ENCODE measurements around the gene SPACDR.

Gene SPACDR

DNA sequence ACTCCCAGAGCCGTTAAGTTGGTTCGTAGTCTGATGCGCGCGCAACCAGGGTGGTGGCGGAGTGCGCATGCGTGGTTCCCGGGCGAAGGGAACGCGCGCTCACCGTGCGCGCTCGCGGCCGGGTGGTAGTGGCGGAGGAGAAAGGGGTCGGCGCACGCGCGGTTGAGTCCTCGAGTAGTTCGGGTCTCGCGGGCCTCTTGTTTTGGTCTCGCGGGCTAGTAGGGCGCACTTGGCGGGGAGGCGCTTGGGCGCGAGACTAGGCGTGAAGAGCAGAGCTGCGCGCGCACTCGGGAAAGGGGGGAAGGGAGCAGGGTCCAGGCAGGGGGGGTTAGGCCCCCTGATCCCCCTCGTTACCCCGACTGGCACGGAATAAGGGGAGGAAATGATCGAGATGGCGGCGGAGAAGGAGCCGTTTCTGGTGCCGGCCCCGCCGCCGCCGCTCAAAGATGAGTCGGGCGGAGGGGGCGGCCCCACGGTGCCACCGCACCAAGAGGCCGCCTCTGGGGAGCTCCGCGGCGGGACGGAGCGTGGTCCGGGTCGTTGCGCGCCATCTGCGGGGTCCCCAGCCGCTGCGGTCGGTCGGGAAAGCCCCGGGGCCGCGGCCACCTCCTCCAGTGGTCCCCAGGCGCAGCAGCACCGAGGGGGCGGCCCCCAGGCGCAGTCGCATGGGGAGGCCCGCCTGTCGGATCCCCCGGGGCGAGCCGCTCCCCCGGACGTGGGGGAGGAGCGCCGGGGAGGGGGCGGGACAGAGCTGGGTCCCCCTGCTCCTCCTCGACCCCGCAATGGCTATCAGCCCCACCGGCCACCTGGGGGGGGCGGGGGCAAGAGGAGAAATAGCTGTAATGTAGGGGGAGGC is 34.2 kb downstream of the SPACDR start, which contains the start of gene MEPCE:
Gene MEPCE, plus strand, starts transcription at position 195 of the 856 bp plus-strand sequence. Its CDS starts 188 bp downstream, at position 383.
- Histone ChIP-seq H3K4me1 (peaks cover 0 to 47% (median 31%) of the 10 kb centered on the region in 4 donors), H3K27ac (peak within 1 kb of the TSS; percentile 99 to 100), H3K4me3 (peak within 1 kb of the TSS; percentile 83 to 94), H3K9me3 (no peaks in the 10 kb centered on the region), H3K36me3 (peaks cover 11 to 32% (median 29%) of the 10 kb centered on the region in 3 donors), H3K27me3 (no peaks in the 10 kb centered on the region)
- TF ChIP-seq, protein P1, sequence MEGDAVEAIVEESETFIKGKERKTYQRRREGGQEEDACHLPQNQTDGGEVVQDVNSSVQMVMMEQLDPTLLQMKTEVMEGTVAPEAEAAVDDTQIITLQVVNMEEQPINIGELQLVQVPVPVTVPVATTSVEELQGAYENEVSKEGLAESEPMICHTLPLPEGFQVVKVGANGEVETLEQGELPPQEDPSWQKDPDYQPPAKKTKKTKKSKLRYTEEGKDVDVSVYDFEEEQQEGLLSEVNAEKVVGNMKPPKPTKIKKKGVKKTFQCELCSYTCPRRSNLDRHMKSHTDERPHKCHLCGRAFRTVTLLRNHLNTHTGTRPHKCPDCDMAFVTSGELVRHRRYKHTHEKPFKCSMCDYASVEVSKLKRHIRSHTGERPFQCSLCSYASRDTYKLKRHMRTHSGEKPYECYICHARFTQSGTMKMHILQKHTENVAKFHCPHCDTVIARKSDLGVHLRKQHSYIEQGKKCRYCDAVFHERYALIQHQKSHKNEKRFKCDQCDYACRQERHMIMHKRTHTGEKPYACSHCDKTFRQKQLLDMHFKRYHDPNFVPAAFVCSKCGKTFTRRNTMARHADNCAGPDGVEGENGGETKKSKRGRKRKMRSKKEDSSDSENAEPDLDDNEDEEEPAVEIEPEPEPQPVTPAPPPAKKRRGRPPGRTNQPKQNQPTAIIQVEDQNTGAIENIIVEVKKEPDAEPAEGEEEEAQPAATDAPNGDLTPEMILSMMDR (IDR thresholded peaks at IDR 0.05) = peak in 1 of 2 experiments; percentile 6
- intact Hi-C loops (cut with DNase I; ENCODE audit: low total_unique reads) = loop anchor here (10.0 kb wide), 1 partner anchor 415 kb away; the partner anchor contains the start of gene ZKSCAN1
- peak; percentile 98 for DNase-seq

DNA sequence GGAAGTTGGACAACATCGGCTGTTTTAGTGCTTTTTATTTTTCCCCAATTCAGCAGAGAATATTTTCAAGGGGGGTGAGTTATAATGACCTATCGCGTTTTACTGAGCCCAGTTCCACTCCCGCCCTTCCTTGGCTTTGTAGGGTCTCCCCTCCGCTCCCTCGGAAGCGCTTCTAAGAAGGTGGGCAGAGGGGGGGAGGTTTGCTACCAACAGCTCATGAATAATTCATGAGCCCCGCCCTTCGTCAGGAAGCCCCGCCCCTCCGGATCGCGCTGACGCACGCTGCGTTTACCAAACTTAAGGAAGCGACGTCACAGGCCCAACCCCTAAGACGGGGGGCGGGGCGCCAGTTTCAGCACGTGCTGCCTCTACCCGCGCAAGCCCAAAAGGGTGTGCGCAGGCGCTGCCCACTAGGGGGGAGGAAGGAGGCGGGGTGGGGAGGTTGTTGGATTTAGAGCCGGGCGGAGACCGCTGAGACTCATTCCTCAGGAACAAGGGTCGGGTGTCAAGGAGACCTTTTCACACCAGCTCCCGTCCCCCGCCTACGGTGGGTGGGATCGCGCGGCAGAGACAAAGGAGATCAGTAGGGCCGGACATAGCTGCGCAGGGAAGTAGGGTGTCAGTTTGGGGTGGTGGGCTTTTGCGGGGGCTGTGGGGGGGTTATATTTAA is 35.0 kb downstream of the SPACDR start:
- Histone ChIP-seq H3K27ac (peak overlapping the region; percentile 99 to 100), H3K27me3 (no peaks in the 10 kb centered on the region), H3K9me3 (no peaks in the 10 kb centered on the region), H3K36me3 (peaks cover 11 to 24% (median 21%) of the 10 kb centered on the region in 3 donors), H3K4me3 (peak overlapping the region; percentile 83 to 94), H3K4me1 (peaks cover 0 to 40% (median 26%) of the 10 kb centered on the region in 4 donors)
- DNase-seq = peak; percentile 100
- intact Hi-C loops (cut with DNase I; ENCODE audit: low total_unique reads) = loop anchor here (10.0 kb wide), 1 partner anchor 414 kb away; the partner anchor contains the start of gene ZKSCAN1
- TF ChIP-seq, protein P1 (IDR thresholded peaks at IDR 0.05) = peak; percentile 24 to 59

DNA sequence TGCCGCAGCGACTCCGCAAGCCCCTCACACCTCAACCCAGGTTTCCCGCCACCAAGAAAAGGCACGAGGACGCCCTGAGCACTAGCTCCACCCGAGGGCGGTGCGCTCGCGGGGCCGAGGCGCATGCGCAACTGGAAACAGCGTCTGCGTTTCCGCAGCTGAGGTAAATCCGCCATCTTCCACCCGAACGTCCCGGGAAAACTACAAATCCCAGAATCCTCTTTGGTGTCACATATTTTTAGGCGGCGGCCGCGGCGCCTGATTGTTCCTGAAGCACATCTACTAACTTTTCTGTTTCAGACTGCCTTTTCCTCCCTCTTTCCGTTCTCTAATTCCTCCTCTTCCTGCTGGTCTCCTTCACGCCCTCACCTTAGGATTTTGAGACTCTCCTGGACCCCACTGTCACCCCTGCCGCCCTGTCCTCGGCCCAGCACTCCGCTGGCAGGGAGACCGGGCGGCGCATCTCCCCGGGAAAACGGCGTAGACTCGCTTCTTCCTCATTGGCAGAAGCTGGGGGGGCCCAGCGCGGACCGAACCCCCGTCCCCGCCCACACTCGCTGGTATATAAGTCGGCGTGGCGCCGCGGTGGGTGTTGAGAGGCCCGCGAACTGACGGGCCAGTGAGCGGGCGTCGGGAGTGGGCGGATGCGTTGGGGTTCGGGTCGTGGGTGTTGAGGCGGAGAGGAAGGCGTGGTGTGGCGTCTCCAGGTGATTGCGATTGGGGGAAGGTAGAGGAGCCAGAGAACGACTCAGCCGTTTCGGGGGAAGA is 35.7 kb downstream of the SPACDR start, which contains the start of gene ZCWPW1:
Gene ZCWPW1, minus strand, starts transcription at position 505 of the 768 bp plus-strand sequence. CDS start 8,054 bp downstream, outside the sequence.
- Histone ChIP-seq H3K27me3 (no peaks in the 10 kb centered on the region), H3K27ac (peak within 1 kb of the TSS; percentile 99 to 100), H3K4me1 (peaks cover 0 to 36% (median 26%) of the 10 kb centered on the region in 4 donors), H3K36me3 (peaks cover 5 to 17% (median 14%) of the 10 kb centered on the region in 3 donors), H3K4me3 (peak within 1 kb of the TSS; percentile 83 to 94), H3K9me3 (no peaks in the 10 kb centered on the region)
- TF ChIP-seq, protein P1 (IDR thresholded peaks at IDR 0.05) = no peak
- intact Hi-C loops (cut with DNase I; ENCODE audit: low total_unique reads) = loop anchor here (10.0 kb wide), 1 partner anchor 414 kb away; the partner anchor contains the start of gene ZKSCAN1
- DNase-seq = peak; percentile 96 to 98

DNA sequence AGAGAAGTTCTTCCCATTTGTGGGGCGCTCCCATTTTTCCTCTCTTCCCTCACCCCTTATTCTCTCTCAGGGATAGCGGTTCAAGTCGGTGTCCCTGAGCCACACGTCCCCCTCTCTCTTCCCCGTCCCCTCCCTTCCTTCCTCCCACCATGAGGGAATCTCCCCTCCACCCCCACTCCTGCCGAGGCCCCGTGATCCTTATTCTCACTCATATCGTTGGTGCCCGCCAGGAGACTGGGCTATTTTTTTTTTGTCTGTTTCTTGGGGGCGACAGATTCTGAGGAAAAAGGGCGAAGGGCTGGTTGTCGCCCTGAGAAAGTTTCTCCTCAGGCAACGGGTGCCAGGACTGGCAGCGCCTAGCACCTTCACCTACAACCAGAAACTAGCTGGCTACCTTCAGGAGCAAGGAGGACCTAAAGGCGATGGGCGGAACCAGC is 36.3 kb downstream of the SPACDR start:
- H3K36me3 ChIP-seq = peaks cover 0 to 11% (median 8%) of the 10 kb centered on the region in 3 donors
- intact Hi-C loops (cut with DNase I; ENCODE audit: low total_unique reads) = loop anchor here (10.0 kb wide), 1 partner anchor 413 kb away; the partner anchor contains the start of gene ZKSCAN1
- H3K9me3 ChIP-seq = no peaks in the 10 kb centered on the region
- peak overlapping the region; percentile 99 to 100 for H3K27ac ChIP-seq
- no peak for DNase-seq
- peaks cover 0 to 32% (median 25%) of the 10 kb centered on the region in 4 donors for H3K4me1 ChIP-seq
- H3K4me3 ChIP-seq = peak overlapping the region; percentile 83 to 94
- TF ChIP-seq, protein P1 (IDR thresholded peaks at IDR 0.05) = no peak
- H3K27me3 ChIP-seq = no peaks in the 10 kb centered on the region

Data from tibial artery (tissue), 4 donors.